ENCODE data around the gene TRAPPC11.
"Not testable (repeated sequence)": the region's sequence is repeated elsewhere in the genome, so short reads cannot be mapped to it uniquely, and the experiment has no call there.

The TRAPPC11 gene

GRCh38 chr4:183659029-183659871 lies at the start of gene TRAPPC11, which contains the start of gene RWDD4:
TSS of gene TRAPPC11 (plus strand) at chr4:183659293. CDS start at chr4:183663868, 4,575 bp downstream.
TSS of gene RWDD4 (minus strand) at chr4:183659185. CDS start at chr4:183658952, 233 bp downstream.
- DNase-seq: peak; percentile 97

- DNase-seq: no peak
These were observed 49.1 kb upstream of the TRAPPC11 start for GRCh38 chr4:183610033-183610432.

- no peak for DNase-seq
These were observed 48.5 kb upstream of the TRAPPC11 start for GRCh38 chr4:183610613-183611012.

GRCh38 chr4:183611210-183611830 lies 47.8 kb upstream of the TRAPPC11 start:
- DNase-seq: no peak

- DNase-seq: no peak
These were observed 46.5 kb upstream of the TRAPPC11 start for GRCh38 chr4:183612329-183613250.

- DNase-seq: no peak
These were observed 42.0 kb upstream of the TRAPPC11 start for GRCh38 chr4:183617075-183617474.

- no peak for DNase-seq
These were observed 40.4 kb upstream of the TRAPPC11 start for GRCh38 chr4:183618681-183619080.

GRCh38 chr4:183620421-183620820 lies 38.7 kb upstream of the TRAPPC11 start:
- no peak for DNase-seq

- DNase-seq: no peak
These were observed 37.2 kb upstream of the TRAPPC11 start for GRCh38 chr4:183621875-183622274.

GRCh38 chr4:183624548-183624947 lies 34.5 kb upstream of the TRAPPC11 start:
- no peak for DNase-seq

- no peak for DNase-seq
These were observed 32.9 kb upstream of the TRAPPC11 start for GRCh38 chr4:183626168-183626567.

GRCh38 chr4:183627286-183627685 lies 31.8 kb upstream of the TRAPPC11 start:
- DNase-seq: not testable (repeated sequence)

GRCh38 chr4:183627979-183628588 lies 31.0 kb upstream of the TRAPPC11 start:
- DNase-seq: no peak

- DNase-seq: no peak
These were observed 27.4 kb upstream of the TRAPPC11 start for GRCh38 chr4:183631577-183632198.

- DNase-seq: no peak
These were observed 26.4 kb upstream of the TRAPPC11 start for GRCh38 chr4:183632689-183633088.

- no peak for DNase-seq
These were observed 25.4 kb upstream of the TRAPPC11 start for GRCh38 chr4:183633476-183634400.

- no peak for DNase-seq
These were observed 23.8 kb upstream of the TRAPPC11 start for GRCh38 chr4:183635321-183635720.

- no peak for DNase-seq
These were observed 23.4 kb upstream of the TRAPPC11 start for GRCh38 chr4:183635741-183636140.

GRCh38 chr4:183636503-183636902 lies 22.6 kb upstream of the TRAPPC11 start:
- DNase-seq: no peak

- DNase-seq: no peak
These were observed 22.2 kb upstream of the TRAPPC11 start for GRCh38 chr4:183636923-183637322.

- no peak for DNase-seq
These were observed 21.6 kb upstream of the TRAPPC11 start for GRCh38 chr4:183637461-183637860.
